GM19455 (cell line): ENCODE results near the gene GOLGA6C.
"Not testable (repeated sequence)": the region's sequence is repeated elsewhere in the genome, so short reads cannot be mapped to it uniquely, and the experiment has no call there.

ENCODE experiments used
- ATAC-seq: cut with Tn5 transposase; IDR thresholded peaks from one replicate; pipeline ENCODE4 v1.9.1; 2021; ENCODE audit not compliant: unreplicated experiment

Gene GOLGA6C, protein sequence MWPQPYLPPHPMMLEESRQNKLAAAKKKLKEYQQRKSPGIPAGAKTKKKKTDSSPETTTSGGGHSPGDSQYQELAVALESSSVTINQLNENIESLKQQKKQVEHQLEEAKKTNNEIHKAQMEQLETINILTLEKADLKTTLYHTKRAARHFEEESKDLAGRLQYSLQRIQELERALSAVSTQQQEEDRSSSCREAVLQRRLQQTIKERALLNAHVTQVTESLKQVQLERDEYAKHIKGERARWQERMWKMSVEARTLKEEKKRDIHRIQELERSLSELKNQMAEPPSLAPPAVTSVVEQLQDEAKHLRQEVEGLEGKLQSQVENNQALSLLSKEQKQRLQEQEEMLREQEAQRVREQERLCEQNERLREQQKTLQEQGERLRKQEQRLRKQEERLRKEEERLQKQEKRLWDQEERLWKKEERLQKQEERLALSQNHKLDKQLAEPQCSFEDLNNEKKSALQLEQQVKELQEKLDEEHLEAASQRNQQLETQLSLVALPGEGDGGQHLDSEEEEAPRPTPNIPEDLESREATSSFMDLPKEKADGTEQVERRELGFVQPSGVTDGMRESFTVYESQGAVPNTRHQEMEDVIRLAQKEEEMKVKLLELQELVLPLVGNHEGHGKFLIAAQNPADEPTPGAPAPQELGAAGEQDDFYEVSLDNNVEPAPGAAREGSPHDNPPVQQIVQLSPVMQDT

DNA sequence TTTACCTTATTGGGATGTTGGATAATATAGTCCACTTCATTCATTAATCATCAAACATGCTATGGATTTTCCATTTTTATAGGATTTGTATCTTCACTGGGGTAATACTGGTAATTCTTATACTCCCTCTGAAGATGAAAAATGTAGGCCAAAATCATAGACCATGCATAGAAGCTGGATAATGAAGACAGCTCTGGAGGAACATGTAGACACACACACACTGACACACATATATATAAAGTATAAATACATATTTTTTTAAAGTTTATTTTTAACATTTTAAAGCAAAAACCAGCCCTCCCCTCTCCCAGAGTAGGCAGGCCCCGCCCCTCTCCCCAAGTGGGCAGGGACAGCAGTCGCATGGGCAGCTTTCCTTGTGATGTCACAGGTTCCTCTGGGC lies at the start of gene GOLGA6C:
TSS of gene GOLGA6C (plus strand) at position 301 of the 400 bp plus-strand sequence. CDS start 265 bp downstream, outside the sequence.
- ATAC-seq: not testable (repeated sequence)

DNA sequence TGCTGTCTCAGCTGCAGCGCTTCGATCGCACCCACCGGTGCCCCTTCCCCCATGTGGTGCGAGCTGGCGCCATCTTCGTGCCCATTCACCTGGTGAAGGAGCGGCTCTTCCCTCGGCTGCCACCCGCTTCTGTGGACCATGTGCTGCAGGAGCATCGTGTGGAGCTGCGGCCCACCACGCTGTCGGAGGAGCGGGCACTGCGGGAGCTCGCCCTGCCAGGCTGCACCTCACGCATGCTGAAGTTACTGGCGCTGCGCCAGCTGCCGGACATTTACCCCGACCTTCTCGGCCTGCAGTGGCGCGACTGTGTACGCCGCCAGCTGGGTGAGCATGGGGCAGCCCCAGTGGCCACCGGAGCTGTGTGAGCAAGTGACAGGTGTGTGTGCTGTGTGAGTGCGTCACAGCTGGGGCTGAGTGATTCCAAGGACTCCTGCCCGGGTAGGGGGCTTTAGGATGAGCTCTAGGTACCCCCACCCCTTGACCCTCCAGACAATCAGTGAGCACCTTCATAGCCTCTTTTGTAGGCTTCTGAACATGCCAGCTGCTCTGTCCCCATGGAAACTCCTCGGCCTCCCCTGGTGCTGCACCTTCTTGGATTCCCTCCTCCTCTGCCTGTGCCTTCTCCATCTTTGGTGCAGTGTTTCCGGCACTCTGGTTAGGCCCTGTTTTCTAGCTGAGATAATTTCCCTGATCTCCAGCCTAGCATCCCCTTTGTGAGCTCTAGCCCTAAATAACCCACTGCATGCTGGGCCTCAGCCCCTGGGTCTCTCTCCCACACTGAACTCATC lies 49.4 kb upstream of the GOLGA6C start:
- no peak for ATAC-seq

DNA sequence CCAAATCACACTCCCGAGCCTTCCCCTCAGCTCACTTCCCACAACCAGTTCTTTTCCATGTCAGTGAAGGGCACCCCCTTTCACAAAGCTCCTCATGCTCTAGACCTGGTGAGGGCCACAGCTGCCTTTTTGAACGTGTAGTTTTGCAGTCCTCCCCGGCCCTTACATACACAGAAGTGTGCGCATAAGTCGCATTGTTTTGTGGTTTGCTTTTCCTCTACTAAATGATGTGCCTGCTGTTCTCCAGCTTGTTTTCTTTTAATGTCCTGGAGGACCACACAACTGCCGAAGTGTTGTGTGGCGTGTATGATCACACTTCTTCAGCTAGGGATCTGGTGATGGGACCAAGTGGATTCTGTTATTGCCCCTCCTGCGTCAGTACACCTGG lies 48.9 kb upstream of the GOLGA6C start:
- no peak for ATAC-seq

DNA sequence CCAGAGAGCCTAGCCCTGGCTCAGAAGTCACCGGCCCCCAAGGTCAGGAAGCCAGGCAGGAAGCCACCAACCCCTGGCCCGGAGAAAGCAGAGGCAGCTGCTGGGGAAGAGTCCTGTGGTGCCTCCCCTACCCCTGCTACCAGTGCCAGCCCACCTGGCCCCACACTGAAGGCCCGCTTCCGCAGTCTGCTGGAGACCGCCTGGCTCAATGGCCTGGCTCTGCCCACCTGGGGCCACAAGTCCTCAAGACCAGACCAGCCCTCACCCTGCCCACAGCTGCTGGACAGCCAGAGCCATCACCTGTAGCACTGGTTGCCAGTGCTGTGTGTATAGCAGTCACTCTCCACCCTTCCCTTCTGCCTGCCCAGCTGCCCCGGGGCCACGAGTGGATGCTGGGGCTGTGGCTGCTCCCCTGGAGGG lies 47.3 kb upstream of the GOLGA6C start:
- no peak for ATAC-seq

DNA sequence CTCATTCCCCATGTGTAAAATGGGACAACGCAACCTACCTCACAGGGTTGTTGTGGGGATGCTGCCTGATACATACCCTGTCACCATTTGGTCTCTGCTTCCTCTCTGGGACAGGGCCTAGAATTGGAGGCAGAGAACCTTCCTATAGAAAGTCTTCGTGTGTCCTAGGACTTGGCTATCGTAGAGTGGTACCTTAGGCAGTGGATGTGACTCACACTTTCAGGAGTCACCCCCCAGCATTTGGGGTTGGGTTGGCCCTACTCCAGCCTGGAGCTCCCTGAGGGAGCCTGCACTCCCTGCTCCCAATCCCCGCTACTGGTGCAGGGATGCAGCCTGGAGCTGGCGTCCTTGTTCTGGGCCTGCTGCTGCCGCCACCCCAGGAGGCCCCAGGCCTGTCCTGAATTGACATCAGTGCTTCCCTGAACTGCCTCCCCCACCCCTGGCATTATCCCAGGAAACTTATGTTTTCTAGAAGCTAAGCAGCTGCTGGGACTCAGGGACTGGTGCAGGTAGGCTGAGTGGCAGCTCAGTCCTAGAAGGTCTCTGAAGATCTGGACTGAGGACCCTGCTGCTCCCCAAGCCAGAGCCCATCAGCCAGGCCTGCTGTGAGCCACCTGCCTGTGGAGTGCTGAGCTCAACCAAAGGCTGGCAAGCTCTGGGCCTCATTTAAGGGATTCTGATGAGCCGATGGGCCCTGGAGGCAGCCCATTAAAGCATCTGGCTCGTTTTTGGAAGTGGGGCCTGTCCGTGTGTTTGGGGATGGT lies 46.5 kb upstream of the GOLGA6C start:
- ATAC-seq: no peak

DNA sequence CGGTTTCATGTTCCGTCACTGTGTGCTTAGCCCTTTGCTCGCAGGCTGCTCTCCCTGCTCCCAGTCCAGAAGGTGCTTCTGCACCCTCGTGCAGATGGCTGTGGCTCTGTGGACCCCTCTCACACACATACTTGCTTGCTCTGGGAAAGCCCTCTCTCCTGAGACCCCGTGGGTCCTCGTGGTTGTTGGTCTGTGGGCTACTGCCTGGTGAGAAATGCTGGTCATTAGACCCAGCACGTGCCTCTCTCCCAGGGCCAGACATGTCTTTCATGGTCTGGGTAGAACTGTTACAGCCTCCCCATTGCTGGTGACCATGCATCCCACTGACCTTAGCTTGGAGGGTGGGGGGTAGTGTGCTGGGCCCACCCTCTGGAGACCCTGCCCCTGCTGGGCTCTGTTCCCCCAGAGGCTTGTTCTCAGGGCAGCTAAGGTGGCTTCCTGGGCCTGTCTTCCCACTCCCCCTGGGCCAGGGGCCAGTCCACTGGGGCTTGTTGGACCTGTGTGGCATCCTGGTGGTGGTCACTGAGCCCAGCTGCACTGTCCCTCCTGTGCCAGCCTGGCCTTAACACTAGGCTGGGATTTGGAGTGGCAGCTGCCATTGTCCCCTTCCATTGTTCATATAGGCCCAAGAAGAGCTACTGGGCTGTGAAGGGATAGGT lies 45.8 kb upstream of the GOLGA6C start:
- ATAC-seq: no peak

DNA sequence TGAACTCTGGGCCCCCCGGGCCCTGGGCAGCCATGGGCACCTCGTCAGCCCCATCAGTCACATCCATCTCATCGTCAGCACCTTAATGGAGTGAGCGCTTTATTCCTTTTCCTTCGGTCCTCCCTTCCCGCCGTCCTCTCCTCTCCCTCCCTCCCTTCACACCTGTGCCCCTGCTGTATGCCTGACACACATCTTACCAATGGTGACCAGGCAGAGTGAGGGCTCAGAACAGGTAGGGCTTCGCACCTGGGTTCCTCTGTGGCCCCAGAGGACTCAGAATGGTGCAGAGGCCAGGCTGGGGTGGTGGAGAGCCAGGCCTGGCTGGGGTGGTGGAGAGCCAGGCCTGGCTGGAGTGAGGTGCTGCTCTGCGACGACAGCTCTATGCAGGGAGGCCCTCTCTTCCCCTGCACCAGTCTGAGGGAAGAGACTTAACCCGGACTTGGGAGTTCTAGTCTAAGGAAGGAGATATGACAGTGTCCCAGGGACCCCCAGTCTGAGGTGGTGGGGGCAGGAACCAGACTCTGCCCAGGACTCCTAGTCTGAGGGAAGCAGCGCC lies 44.8 kb upstream of the GOLGA6C start:
- no peak for ATAC-seq

DNA sequence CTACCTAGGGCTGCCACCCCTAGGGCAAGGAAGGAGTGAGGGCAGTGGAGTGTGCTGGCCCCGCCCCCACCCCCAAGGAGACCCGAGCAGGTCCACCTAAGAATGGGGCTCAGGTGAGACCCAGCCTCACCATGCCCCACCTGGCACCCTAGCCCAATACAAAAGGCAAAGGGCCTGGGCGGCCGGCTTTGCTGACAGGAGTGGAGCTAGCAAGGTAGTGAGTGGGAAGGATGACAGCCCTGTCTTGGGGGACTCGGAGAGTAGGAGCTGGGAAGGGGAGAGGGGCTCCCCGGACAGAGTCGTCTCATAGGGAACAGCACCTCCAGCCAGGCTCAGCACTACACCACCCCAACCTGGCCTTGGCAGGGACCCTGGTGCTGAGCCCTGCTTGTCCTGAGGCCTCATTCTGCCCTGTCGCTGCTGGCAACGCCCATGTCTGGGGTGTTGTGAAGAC lies 44.3 kb upstream of the GOLGA6C start:
- no peak for ATAC-seq

DNA sequence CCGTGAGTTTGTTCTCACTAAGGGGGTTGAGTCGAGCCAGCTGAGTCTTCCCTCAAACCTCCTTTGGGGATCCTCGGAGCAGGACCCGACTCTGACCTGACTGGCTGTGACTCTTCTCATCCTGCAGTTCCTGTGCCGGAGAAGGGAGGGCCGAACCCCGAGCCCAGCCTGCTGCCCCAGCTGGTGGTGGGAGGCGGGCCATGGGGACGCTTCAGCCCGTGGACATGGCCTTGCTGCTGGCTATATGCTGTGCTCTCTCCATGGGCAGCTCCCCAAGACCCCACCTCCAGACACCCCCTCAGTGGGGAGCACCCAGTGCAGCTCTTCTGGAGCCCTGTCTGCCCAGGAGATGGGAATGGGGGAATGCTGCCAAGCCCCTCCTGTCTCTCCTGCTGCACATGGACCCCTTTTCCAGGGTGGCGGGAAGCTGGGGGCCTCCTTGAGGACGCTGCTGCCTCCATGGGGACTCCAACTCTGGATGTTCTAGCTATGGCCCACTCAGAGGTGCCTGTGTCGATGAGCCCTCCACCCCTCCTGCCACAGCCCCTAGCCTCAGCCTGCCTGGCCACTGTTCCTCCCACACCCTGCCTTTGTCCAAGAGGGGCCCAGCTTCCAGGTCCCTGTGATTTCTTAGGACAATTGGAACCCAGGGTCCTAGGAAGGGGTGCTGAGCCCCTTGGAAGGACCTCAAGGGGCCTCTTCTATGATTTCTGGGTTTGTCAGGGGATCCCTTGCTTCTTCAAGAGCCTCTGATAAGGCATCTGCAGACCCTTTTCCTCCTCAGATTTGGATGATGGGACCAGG lies 43.6 kb upstream of the GOLGA6C start:
- ATAC-seq: no peak

DNA sequence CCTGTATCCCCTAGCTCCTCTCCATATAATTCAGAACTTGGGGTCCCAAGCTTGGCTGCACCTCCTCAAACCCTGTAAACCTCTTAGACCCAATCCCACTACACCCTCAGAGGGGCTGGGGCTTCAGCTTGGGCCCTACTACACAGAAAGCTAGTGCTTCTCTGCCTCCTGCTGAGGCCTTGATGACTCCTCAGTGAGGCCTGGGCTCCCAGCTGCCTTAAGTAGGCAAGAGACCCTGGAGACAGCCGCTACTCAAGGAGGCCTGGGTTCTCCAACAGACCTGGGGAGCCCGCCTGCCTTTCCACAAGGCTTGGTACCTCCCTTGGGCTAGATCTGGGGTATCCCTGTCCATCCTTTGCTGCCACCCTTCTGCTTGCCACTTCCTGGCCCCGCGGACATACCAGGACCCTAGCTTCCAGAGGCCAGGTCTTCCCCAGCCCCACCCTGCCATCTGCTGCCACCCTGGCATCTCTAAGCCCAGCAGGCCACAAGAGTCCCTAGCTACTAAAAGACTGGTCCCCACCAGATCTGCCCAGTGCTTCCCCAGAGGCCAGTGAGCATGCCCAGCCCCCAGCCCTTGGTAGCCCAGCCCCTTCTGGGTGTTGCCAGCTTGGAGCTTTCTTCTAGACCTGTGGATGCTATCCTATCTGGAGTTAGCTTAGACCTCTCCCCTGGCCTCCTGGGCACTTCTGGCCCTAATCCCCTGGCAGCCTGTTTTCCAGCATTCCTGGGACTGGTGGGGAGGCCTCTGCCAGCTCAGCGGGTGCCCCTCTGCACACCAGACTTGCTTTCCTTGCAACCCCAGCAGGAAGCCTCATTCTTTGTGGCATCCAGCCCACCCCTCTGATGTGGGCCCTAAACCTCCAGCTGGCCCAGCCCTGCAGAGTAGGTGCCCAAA lies 42.8 kb upstream of the GOLGA6C start:
- ATAC-seq: no peak

DNA sequence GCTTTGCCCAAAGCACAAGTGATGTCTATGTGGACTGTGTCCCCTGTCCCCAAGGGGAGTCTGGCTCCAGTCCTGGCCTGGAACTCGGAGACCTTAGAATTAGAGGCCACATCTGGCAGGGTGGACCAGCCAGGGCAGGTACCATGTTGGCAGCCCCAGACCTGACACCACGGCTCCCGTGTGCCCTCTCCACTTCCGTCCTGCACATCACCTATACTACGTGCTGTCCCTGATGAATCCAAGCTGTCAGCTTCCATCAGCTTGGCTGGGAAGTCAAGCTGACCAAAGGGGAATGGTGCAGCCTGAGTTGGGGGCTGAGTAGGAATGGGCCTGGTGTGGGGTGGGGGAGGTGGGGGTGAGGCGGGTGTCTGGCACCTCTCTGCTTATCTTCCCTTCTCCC lies 41.1 kb upstream of the GOLGA6C start:
- no peak for ATAC-seq

DNA sequence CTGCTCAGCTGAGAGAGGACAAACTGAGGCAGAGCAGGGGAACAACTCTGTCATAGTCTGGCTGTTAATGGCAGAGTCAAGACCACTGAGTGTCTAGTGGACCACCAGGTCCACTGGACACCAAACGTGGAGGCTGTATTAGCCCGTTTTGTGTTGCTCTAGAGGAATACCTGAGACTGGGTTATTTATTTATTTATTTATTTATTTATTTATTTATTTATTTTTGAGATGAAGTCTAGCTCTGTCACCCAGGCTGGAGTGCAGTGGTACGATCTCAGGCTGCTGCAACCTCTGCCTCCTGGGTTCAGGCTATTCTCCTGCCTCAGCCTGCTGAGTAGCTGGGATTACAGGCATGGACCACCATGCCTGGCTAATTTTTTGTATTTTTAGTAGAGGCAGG lies 40.6 kb upstream of the GOLGA6C start:
- ATAC-seq: not testable (repeated sequence)

DNA sequence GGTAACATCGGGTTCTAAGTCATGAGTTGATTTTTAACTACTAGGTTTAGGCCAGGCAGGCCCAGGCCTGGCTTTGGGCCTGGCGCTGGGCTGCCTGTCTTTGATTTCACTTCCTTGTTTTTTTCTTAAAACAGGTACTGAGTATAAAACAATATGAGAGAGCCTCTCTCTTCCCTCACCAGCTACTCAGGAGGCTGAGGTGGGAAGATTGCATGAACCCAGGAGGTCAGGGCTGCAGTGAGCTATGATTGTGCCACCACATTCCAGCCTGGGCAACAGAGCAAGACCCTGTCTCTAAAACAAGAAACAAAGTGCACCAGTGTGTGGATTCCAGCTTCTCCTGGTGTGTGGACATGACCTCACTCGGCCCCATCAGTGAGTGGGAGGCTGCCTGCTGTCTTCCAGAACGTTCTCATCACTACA lies 38.6 kb upstream of the GOLGA6C start:
- ATAC-seq: not testable (repeated sequence)

DNA sequence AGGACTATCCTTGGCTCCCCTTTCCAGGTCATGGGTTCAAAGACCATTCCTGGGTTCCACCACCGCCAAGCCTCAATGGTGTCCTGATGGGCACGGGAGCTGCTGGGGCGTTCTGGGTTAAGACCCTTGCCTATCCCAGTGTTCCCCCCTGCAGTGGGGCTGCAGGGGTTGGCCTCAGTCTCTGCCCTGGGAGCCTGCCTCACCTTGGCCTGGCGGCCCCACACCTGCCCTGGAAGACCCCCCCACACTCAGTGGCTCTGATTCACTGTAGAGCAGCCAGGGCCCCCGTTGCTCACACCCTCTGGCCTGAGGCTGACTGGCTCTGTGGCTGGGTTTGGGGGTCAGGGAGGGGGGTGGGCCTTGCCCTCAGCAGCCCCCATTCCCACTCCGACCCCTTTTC lies 34.4 kb upstream of the GOLGA6C start:
- ATAC-seq: no peak

DNA sequence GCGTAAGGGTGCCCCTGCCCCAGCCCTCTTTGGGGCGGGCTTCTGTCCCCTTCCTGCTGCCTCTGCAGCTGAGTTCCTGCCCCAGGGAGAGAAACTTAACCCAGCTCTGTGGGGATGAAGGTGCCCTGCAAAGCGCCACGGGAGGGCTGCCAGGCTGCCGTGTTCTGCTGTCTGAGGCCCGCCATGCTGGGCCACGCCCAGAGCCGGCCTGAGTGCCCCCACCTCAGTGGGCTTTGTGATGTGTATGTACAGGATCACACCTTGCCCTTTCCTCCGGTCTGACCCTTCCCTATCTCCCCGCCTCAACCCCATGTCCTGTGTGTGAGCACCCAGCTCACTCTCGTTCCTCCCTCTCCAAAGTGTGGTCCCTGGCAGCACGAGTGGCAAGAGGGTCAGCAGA lies 33.9 kb upstream of the GOLGA6C start:
- ATAC-seq: no peak

DNA sequence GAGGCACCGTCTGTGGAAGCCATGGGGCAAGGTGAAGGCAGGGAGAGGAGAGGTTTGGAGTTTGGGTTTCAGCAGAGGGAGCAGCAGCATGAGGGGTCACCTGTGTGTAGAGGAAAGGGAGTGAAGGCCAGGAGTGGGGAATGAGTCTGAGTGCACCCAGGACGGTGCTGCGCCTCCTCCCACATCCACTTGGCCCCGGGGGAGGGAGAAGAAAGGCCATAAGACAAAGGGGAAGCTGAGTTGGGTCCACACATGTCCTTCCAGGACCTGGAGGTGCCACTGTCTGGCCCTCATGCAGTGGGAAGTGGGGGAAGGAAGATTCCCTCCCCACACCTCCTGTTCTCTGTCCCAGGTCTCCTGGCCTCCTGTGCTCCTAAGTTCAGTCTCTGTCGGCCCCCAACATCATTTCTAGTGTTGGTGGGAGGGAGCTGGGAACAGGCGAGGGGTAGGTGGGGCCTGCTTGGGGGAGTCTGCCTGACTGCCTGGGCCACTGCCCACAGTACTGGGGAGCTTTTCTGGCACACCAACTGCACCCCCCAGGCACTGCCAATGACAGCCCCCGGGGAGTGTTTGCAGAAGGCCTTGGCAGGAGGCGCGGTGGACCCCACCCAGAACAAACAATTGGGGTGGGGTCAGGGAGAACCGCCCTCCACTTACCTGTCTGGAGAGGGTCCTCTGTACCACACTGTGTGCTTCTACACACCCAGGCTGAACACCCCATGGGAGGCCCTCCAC lies 32.9 kb upstream of the GOLGA6C start:
- not testable (repeated sequence) for ATAC-seq

DNA sequence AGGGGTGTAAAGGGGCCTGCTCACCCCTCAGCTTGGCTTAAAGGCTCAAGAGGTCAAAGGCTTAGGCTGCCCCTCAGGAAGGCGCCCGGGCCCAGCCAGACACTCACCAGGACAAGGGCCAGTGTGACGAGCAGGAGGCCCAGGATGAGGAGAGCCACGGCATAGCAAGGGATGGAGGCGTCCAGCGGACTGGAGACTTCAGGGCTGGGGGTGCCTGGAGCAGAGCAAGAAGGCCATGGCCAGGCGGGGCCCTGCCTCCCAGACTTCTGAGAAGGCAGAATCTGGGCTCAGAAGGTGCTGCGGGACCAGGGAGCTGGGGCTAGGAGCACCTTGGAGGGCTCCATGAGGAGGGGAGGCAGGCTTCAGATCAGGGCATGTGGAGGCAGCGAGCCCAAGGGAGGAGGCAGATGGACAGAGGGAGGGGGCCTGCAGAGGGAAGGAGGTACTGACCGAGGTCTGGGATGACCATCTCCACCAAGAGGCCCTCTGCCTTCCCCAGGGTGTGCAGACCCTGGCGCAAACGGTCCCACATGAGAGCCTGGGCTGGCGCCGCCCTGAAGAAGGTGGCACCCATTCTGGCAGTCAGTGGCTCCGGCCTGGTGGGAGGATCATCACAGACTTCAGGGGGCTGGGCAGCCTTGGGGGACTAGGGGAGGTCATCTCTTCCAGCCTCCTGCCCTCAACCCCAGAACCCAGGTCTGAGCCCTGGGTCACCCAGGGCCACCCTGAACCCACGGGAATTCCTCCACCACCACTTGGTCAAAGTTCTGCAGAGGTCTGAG lies 32.0 kb upstream of the GOLGA6C start:
- ATAC-seq: no peak
